GM12874 (cell line): Measurements from ENCODE around the gene UBE2S.

Experiments
- TF ChIP-seq, protein P1 (sequence below): IDR thresholded peaks from 2 replicates; pipeline ENCODE4 v1.5.1; 2011; ENCODE audit warnings: low read depth, mild to moderate bottlenecking, control low read depth, low read length, moderate library complexity; ENCODE audit not compliant: insufficient read depth

UBE2S gene

DNA sequence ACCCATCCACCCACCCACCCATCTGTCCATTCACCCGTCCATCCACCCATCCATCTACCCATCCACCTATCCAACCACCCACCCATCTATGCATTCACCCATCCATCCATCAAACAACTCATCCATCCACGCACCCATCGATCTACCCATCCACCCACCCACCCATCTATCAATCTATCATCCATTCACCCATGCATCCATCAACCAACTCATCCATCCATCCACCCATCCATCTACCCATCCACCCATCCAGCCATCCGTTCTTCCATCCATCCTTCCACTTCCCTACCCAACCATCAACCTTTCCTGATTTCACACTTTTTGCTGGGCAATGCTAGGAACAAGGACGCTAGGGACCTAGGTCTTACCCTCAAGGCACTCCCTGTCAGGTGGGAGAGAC is 25.6 kb downstream of the UBE2S start:
- TF ChIP-seq, protein P1, sequence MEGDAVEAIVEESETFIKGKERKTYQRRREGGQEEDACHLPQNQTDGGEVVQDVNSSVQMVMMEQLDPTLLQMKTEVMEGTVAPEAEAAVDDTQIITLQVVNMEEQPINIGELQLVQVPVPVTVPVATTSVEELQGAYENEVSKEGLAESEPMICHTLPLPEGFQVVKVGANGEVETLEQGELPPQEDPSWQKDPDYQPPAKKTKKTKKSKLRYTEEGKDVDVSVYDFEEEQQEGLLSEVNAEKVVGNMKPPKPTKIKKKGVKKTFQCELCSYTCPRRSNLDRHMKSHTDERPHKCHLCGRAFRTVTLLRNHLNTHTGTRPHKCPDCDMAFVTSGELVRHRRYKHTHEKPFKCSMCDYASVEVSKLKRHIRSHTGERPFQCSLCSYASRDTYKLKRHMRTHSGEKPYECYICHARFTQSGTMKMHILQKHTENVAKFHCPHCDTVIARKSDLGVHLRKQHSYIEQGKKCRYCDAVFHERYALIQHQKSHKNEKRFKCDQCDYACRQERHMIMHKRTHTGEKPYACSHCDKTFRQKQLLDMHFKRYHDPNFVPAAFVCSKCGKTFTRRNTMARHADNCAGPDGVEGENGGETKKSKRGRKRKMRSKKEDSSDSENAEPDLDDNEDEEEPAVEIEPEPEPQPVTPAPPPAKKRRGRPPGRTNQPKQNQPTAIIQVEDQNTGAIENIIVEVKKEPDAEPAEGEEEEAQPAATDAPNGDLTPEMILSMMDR = no peak

DNA sequence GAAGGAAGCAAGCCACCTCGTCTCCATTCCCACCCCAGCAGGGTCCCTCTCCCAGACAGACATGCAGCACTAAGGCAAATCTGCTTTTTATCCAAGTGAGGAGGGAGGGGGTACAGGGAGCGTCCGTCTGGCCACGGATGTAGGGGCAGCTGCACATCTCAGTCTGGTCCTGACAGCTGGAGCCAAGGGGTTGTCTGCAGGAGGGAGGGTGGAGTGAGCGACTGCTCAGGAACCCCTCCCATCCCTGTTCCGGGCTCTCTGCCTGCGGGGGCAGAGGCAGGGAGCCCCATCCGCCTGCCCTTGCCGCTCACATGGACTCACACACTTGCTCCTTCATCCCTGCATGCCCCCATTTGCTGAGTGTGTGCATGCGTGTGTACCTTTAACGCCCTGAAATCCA is 28.4 kb downstream of the UBE2S start:
- TF ChIP-seq, protein P1 = no peak

GRCh38 chr19:55377356-55378131 is 30.0 kb downstream of the UBE2S start:
- TF ChIP-seq, protein P1 = no peak

DNA sequence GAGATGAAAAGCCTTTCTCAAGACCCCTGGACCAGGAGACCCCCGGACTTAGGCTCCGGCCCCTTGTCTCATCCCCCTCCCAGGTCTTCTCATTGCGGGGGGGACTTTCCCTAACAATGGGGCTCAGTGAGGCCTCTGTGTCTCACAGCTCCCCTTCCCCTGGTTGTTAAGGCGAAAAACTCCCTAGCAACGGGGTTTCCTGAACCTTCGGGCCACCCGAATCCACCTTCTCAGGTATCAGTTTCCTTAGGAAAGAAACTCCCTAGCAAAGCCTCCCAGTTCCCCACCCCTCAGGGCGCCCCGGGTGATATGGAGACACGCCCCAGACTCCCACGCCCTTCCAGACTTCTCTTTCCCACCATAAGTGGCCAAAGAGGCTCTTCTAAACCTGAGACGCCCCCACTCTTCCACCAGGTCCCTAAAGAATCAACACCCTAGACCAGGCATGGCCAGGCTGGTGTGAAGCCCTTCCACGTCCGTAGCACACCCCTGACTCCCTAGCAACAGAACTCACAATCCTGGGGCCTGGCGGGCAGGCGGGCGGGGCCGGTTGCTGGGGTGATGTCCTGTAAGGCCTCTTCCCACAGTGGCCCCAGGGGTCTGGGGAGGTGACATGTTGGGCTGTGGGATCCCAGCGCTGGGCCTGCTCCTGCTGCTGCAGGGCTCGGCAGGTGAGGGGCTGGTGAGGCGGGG is 31.2 kb downstream of the UBE2S start, which contains the start of gene TMEM190:
TMEM190 (plus strand) TSS at position 586 of the 693 bp plus-strand sequence; CDS start at position 614, 28 bp downstream.
- TF ChIP-seq, protein P1 = no peak

DNA sequence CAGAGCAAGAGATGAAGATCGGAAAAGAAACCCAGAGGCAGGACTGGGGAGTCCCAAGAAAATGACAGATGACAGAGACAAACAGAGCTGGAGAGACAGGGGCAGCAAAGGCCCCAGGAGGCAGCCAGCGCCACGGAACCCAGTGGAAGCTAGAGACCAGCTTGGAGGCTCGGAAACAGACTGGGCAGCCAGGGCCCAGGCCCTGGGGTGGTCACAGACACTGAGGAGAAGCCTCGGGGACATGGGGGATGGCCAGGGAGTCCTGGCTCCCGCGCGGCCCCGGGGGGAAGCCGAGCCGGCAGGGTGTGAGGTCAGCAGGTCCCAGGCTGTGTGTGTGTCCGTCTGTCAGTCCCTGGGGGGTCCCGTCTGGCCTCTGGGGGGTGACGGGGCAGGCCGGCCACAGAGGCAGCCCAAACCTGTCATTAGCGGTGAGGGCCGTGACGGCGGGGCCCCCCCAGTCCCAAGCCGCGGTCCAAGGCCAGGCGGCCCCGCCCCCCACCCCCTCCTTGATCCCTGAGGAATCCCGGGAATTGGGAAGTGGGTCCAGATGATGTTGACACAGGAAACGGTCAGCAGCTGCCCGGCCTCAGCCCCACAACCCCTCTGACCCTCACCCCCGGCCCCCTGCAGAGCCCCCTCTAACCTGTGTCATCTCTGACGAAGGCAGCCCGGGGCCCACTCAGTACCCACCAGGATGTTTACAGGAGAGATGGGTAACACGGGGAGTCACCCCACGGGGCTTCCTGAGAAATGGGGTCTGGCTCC is 33.4 kb downstream of the UBE2S start:
- TF ChIP-seq, protein P1 = no peak

DNA sequence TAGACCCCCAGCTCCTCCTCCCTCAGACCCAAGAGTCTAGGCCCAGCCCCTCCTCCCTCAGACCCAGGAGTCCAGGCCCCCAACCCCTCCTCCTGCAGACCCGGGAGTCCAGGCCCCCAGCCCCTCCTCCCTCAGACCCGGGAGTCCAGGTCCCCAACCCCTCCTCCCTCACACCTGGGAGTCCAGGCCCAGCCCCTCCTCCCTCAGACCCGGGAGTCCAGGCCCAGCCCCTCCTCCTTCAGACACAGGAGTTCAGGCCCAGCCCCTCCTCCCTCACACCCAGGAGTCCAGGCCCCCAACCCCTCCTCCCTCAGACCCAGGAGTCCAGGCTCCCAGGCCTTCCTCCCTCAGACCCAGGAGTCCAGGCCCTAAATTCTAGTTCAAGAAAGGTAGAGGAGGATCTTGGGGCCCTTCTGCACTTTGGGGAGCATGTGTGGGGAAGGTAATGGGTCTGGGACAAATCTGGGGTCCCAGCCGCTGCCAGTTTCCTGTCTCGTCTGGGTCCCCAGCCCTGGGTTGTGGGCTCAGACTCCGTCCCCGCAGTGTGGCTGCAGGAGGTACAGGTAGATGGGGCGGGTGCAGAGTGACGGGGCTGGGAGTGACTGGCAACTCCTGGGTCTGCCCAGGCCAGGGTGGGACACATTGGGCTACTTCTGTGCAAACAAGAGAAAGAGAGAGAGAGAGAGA is 34.1 kb downstream of the UBE2S start:
- TF ChIP-seq, protein P1 = no peak
